Measurements from ENCODE around the gene SLC27A5. TPM values are rescaled to one million over a fixed set of nuclear protein-coding genes. Genes with fewer than 3 reads are reported as not detected.

Gene SLC27A5
- total and polyA plus RNA-seq, 2 donors (not counting 3 experiments of a cell fraction or from before 2014, with no cell fraction given), result 7.1 to 16.0 TPM

DNA sequence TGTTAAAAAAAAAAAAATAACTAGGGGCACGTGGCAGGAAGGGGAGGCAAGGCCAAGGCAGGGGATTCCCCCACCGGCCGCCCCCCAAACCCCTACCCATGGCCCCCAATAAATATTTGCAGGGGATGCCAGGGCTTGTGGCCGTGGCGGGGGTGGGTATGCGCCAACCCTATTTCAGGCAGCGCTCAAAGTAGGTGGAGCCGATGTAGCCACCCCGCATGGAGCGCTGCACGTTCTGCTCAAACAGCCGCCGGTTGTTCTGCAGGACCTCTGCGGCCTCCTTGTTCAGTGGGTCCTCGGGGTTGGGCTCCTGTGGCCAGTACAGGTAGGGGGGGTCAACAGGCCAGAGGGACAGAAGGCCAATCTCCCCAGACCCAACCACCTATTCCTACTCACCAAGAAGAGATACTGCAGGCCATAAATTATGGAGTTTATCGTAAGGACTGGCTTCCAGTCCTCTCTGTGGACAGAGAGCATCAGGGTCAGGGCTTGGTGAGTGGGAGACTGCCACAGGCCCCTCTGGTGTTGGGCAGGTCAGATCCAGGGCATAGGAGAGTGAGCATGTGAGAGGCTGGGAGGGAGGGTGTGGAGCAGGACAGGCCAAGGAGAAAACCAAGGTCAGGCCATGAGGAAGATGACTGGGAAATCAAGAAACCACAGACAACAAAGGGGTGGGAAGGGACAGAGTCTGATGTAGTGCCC, 44.3 kb upstream of the SLC27A5 start:
- H3K4me2 ChIP-seq (ENCODE audit: insufficient read depth, low read length), result no peak overlapping the region
- FAIRE-seq, result no peak
- no peaks in the 10 kb centered on the region for H3K27me3 ChIP-seq (ENCODE audit: control insufficient read depth in 2 of 2, insufficient read depth in 2 of 2, low read length in 2 of 2)
- no peak overlapping the region for H3K9ac ChIP-seq (replicated peaks; ENCODE audit: extremely low read depth, insufficient read depth, low read length)
- H3K9me1 ChIP-seq (replicated peaks; ENCODE audit: control insufficient read depth, extremely low read depth, insufficient read depth, low read length), result no peaks in the 10 kb centered on the region
- no peaks in the 10 kb centered on the region for H3K9me3 ChIP-seq (replicated peaks; ENCODE audit: control insufficient read depth, insufficient read depth, low read length)
- H4K20me1 ChIP-seq (replicated peaks; ENCODE audit: control insufficient read depth, extremely low read depth, insufficient read depth, low read length), result no peaks in the 10 kb centered on the region
- POLR2A ChIA-PET, result interaction anchor here (3.1 kb wide), 1 partner anchor 12 kb away, joined by 17 read pairs; the partner anchor contains the start of gene TRIM28
- peaks cover 23% of the 10 kb centered on the region for H3K79me2 ChIP-seq (ENCODE audit: control insufficient read depth, insufficient read depth, low read length)
- peaks cover 34% of the 10 kb centered on the region for H3K4me1 ChIP-seq (ENCODE audit: control insufficient read depth, extremely low read depth, insufficient read depth, low read length)
- H3K36me3 ChIP-seq (ENCODE audit: control insufficient read depth in 2 of 2, extremely low read depth in 1 of 2, insufficient read depth in 2 of 2, low read length in 2 of 2), result peaks cover 11 to 24% of the 10 kb centered on the region in 2 experiments
- H3K27ac ChIP-seq (ENCODE audit: insufficient read depth, low read depth, low read length), result no peak overlapping the region
- intact Hi-C loops (cut with micrococcal nuclease), result loop anchor here (1.0 kb wide), 1 partner anchor 37 kb away; the partner anchor contains the start of gene ZBTB45
- no peak for DNase-seq (ENCODE audit: low read depth, low spot score)
- no peak overlapping the region for H2AFZ ChIP-seq (ENCODE audit: low read depth, low read length)
- CTCF ChIA-PET, result interaction anchor here (1.1 to 3.7 kb wide), 4 partner anchors 17 to 42 kb away, joined by 3 to 60 read pairs (median 18); partner anchors contain the start of genes MZF1 and ZBTB45
- dilution Hi-C loops (cut with MboI; ENCODE audit: extremely low pct_ligation_motif_present, low sequenced_read_pairs), result no loop called here
- TF ChIP-seq POLR2A (IDR thresholded peaks at IDR 0.05; ENCODE audit: low read depth, low read length), result no peak
- no peak for TF ChIP-seq MAX (IDR thresholded peaks at IDR 0.05; ENCODE audit: insufficient read depth, insufficient read length)
- TF ChIP-seq EZH2 (IDR thresholded peaks at IDR 0.05; ENCODE audit: borderline replicate concordance, low read depth, low read length, severe bottlenecking), result no peak
- no peak for TF ChIP-seq FOS (IDR thresholded peaks at IDR 0.05; ENCODE audit: borderline replicate concordance, insufficient read depth, low read length)
- TF ChIP-seq GATA2 (IDR thresholded peaks at IDR 0.05; ENCODE audit: insufficient read depth, insufficient read length, low read depth, low read length), result no peak
- TSS peak; percentile 1 for BruUV-seq (replicated peaks)
- no peak overlapping the region for H3K4me3 ChIP-seq (replicated peaks in 1 of 3; ENCODE audit: insufficient read depth in 1 of 3, low read depth in 1 of 3, low read length in 3 of 3)

DNA sequence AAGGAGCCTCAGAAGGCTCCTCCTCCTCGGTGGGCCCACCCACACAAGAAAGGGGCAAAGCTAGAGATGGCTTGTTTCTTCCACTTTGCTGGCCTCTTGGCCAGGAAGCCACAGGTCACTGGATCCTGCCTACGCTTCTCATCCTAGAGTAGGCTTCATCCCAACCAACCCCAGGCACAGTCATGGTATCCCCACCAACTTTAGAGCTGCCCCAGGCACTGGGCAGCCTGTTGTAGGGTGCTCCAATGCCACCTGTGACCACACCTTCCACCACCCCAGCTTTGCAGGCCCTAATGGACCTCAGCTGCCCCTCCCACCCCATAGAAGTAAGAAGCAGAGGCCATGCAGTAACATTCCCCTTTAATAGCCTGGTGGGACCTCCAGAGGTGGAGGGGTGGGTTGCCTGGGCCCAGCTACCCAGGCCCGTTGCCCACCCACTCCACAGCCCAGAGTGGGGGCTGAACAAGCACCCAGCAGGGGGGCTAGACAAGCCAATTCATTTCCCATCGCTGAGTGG, 43.6 kb upstream of the SLC27A5 start:
- intact Hi-C loops (cut with micrococcal nuclease) (loop anchor here (1.0 kb wide), 1 partner anchor 36 kb away; the partner anchor contains the start of gene ZBTB45), dilution Hi-C loops (cut with MboI; ENCODE audit: extremely low pct_ligation_motif_present, low sequenced_read_pairs) (no loop called here)
- H3K4me2 ChIP-seq (ENCODE audit: insufficient read depth, low read length), result peak overlapping the region; percentile 12
- H3K4me3 ChIP-seq (replicated peaks in 1 of 3; ENCODE audit: insufficient read depth in 1 of 3, low read depth in 1 of 3, low read length in 3 of 3), result peak overlapping the region in 2 of 3 experiments; percentile 17 to 62
- FAIRE-seq (no peak), DNase-seq (ENCODE audit: low read depth, low spot score) (no peak)
- peaks cover 14 to 28% of the 10 kb centered on the region in 2 experiments for H3K36me3 ChIP-seq (ENCODE audit: control insufficient read depth in 2 of 2, extremely low read depth in 1 of 2, insufficient read depth in 2 of 2, low read length in 2 of 2)
- H4K20me1 ChIP-seq (replicated peaks; ENCODE audit: control insufficient read depth, extremely low read depth, insufficient read depth, low read length), result no peaks in the 10 kb centered on the region
- H3K79me2 ChIP-seq (ENCODE audit: control insufficient read depth, insufficient read depth, low read length), result peaks cover 23% of the 10 kb centered on the region
- TSS peak; percentile 32 for BruUV-seq (replicated peaks)
- no peaks in the 10 kb centered on the region for H3K9me1 ChIP-seq (replicated peaks; ENCODE audit: control insufficient read depth, extremely low read depth, insufficient read depth, low read length)
- CTCF ChIA-PET, result interaction anchor here (1.1 to 3.7 kb wide), 5 partner anchors 10 to 41 kb away, joined by 3 to 60 read pairs (median 13); partner anchors contain the start of genes MZF1 and ZBTB45
- TF ChIP-seq POLR2AphosphoS5 (IDR thresholded peaks at IDR 0.05; ENCODE audit: insufficient read depth, low read depth, low read length), result no peak
- TF ChIP-seq FOS (IDR thresholded peaks at IDR 0.05; ENCODE audit: borderline replicate concordance, insufficient read depth, low read length), result no peak
- TF ChIP-seq JUN (IDR thresholded peaks at IDR 0.05; ENCODE audit: borderline replicate concordance, insufficient read depth, insufficient read length, low read depth), result no peak
- no peak for TF ChIP-seq GATA2 (IDR thresholded peaks at IDR 0.05; ENCODE audit: insufficient read depth, insufficient read length, low read depth, low read length)
- TF ChIP-seq EZH2 (IDR thresholded peaks at IDR 0.05; ENCODE audit: borderline replicate concordance, low read depth, low read length, severe bottlenecking), result no peak
- no peak for TF ChIP-seq MYC (IDR thresholded peaks at IDR 0.05; ENCODE audit: low read depth, low read length)
- no peak for TF ChIP-seq MAX (IDR thresholded peaks at IDR 0.05; ENCODE audit: insufficient read depth, insufficient read length)
- TF ChIP-seq, protein P1, sequence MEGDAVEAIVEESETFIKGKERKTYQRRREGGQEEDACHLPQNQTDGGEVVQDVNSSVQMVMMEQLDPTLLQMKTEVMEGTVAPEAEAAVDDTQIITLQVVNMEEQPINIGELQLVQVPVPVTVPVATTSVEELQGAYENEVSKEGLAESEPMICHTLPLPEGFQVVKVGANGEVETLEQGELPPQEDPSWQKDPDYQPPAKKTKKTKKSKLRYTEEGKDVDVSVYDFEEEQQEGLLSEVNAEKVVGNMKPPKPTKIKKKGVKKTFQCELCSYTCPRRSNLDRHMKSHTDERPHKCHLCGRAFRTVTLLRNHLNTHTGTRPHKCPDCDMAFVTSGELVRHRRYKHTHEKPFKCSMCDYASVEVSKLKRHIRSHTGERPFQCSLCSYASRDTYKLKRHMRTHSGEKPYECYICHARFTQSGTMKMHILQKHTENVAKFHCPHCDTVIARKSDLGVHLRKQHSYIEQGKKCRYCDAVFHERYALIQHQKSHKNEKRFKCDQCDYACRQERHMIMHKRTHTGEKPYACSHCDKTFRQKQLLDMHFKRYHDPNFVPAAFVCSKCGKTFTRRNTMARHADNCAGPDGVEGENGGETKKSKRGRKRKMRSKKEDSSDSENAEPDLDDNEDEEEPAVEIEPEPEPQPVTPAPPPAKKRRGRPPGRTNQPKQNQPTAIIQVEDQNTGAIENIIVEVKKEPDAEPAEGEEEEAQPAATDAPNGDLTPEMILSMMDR (IDR thresholded peaks at IDR 0.05; ENCODE audit: extremely low read depth in 1 of 2, insufficient read depth in 1 of 2, low read depth in 1 of 2, low read length in 2 of 2), result no peak
- no peak for TF ChIP-seq POLR2A (IDR thresholded peaks at IDR 0.05; ENCODE audit: low read depth, low read length)
- H2AFZ ChIP-seq (ENCODE audit: low read depth, low read length), result no peak overlapping the region
- peak overlapping the region; percentile 39 for H3K9ac ChIP-seq (replicated peaks; ENCODE audit: extremely low read depth, insufficient read depth, low read length)
- POLR2A ChIA-PET, result interaction anchor here (0.8 to 3.1 kb wide), 3 partner anchors 11 to 42 kb away, joined by 4 to 17 read pairs (median 4); partner anchors contain the start of gene TRIM28
- peaks cover 34% of the 10 kb centered on the region for H3K4me1 ChIP-seq (ENCODE audit: control insufficient read depth, extremely low read depth, insufficient read depth, low read length)
- H3K27me3 ChIP-seq (ENCODE audit: control insufficient read depth in 2 of 2, insufficient read depth in 2 of 2, low read length in 2 of 2), result no peaks in the 10 kb centered on the region
- peak overlapping the region; percentile 54 for H3K27ac ChIP-seq (ENCODE audit: insufficient read depth, low read depth, low read length)
- no peaks in the 10 kb centered on the region for H3K9me3 ChIP-seq (replicated peaks; ENCODE audit: control insufficient read depth, insufficient read depth, low read length)

Measured in endothelial cell of umbilical vein (primary cell).